RPMI7951 (cell line): Measurements from ENCODE around the gene PCDHB5. TPM values are rescaled to one million over a fixed set of nuclear protein-coding genes. Genes with fewer than 3 reads are reported as not detected.

Experiments used
- total RNA-seq: library from RNA; depleted of rRNA; stranded (reverse); fragments of >200 nt; shearing (Covaris generic); gene quantifications from 2 replicates; pipeline ENCODE4 v1.2.3, GENCODE V29; 2014; rRNA removed

Gene PCDHB5
- total RNA-seq, 1 experiment from 2014 or later, result 0.60 TPM

Other genes with a start within 250 kb of the PCDHB5 start
- gene PCDHAC1, start 208.9 kb upstream of the PCDHB5 start, total RNA-seq, result not detected in 2 replicates
- gene PCDHAC2, start 168.7 kb upstream of the PCDHB5 start, total RNA-seq, result not detected in 2 replicates
- not detected in 2 replicates for gene PCDHB1, start 83.8 kb upstream of the PCDHB5 start, total RNA-seq
- gene PCDHB2, start 40.6 kb upstream of the PCDHB5 start, total RNA-seq, result 0.88 and 0.96 TPM in 2 replicates
- 0.12 and 0.20 TPM in 2 replicates for gene PCDHB3, start 34.7 kb upstream of the PCDHB5 start, total RNA-seq
- under 0.01 and 0.12 TPM in 2 replicates for gene PCDHB4, start 13.4 kb upstream of the PCDHB5 start, total RNA-seq
- gene PCDHB6, start 14.9 kb downstream of the PCDHB5 start, total RNA-seq, result 0.20 and 0.24 TPM in 2 replicates
- 0.39 and 0.48 TPM in 2 replicates for gene PCDHB7, start 37.4 kb downstream of the PCDHB5 start, total RNA-seq
- gene PCDHB8, start 42.6 kb downstream of the PCDHB5 start, total RNA-seq, result 0.10 and 0.12 TPM in 2 replicates
- gene PCDHB16, start 47.2 kb downstream of the PCDHB5 start, total RNA-seq, result 2.0 and 2.1 TPM in 2 replicates
- gene PCDHB9, start 52.0 kb downstream of the PCDHB5 start, total RNA-seq, result 0.10 and 0.24 TPM in 2 replicates
- gene PCDHB10, start 57.1 kb downstream of the PCDHB5 start, total RNA-seq, result 0.60 and 0.78 TPM in 2 replicates
- 0.12 and 0.20 TPM in 2 replicates for gene PCDHB11, start 64.4 kb downstream of the PCDHB5 start, total RNA-seq
- 0.36 and 0.88 TPM in 2 replicates for gene PCDHB12, start 73.5 kb downstream of the PCDHB5 start, total RNA-seq
- gene PCDHB13, start 78.7 kb downstream of the PCDHB5 start, total RNA-seq, result 2.5 and 2.6 TPM in 2 replicates
- gene PCDHB14, start 88.1 kb downstream of the PCDHB5 start, total RNA-seq, result 0.72 and 0.88 TPM in 2 replicates
- gene PCDHB15, start 110.2 kb downstream of the PCDHB5 start, total RNA-seq, result 1.6 and 2.0 TPM in 2 replicates
- 0.48 TPM in 1 of 2 replicates, not detected in the other for gene SLC25A2, start 168.8 kb downstream of the PCDHB5 start, total RNA-seq
- gene TAF7, start 185.6 kb downstream of the PCDHB5 start, total RNA-seq, result 36.0 and 50.9 TPM in 2 replicates
- gene PCDHGA1, start 195.3 kb downstream of the PCDHB5 start, total RNA-seq, result 3.3 and 3.7 TPM in 2 replicates
- gene PCDHGA2, start 203.6 kb downstream of the PCDHB5 start, total RNA-seq, result 6.8 and 7.0 TPM in 2 replicates
- 0.12 and 0.39 TPM in 2 replicates for gene PCDHGA3, start 208.6 kb downstream of the PCDHB5 start, total RNA-seq
- gene PCDHGB1, start 214.9 kb downstream of the PCDHB5 start, total RNA-seq, result 10.6 and 10.9 TPM in 2 replicates
- 3.8 and 4.8 TPM in 2 replicates for gene PCDHGA4, start 219.8 kb downstream of the PCDHB5 start, total RNA-seq
- 4.6 and 6.0 TPM in 2 replicates for gene PCDHGB2, start 224.8 kb downstream of the PCDHB5 start, total RNA-seq
- gene PCDHGA5, start 229.0 kb downstream of the PCDHB5 start, total RNA-seq, result 1.5 and 1.8 TPM in 2 replicates
- 1.1 and 1.6 TPM in 2 replicates for gene PCDHGB3, start 235.0 kb downstream of the PCDHB5 start, total RNA-seq
- gene PCDHGA6, start 238.7 kb downstream of the PCDHB5 start, total RNA-seq, result 1.3 and 1.8 TPM in 2 replicates
- 4.6 and 5.5 TPM in 2 replicates for gene PCDHGA7, start 247.5 kb downstream of the PCDHB5 start, total RNA-seq